Stimulated activated naive CD4-positive, alpha-beta T cell treated with Interleukin-2 at 50 U/mL for 16 hours (primary cell): Measurements from ENCODE around the gene IL24.
"Not testable (repeated sequence)": the region's sequence is repeated elsewhere in the genome, so short reads cannot be mapped to it uniquely, and the experiment has no call there.

Source experiments
- DNase-seq: peaks from one replicate; lab custom pipeline; 2025; lab: John Stamatoyannopoulos, UW

Gene IL24

DNA sequence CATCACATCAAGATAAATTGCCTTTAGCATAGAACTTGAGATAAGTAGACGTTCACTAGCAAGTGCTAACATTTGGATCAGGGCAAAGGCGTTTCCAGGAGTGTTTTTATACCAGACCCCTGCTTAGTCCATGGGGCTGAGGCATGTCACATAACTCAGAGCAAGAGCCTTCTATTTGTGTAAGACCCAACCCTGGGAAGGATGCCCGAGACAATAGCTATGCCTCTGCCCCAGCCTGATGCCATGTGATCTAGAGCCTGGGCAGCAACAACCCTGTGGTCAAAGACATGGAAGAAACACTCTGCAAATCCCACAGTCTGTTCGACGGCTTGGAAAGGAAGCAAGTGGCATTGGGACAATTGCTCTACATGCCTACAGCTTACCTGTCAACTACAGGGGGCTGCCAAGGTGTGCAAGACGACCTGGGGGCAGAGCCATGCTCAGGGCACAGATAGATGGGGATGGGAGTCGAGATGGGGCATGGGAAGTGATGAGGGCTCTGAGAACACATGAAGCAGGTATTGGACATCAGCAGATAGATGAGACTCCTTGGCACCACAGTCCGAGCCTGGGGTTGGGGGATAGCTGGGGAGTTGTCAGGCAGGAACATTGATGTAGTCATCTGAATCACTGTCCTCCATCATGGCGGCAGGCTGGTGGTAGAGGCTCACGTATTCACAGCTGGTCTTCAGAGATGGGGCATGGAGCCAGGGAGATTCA lies 7.3 kb downstream of the IL24 start:
- no peak for DNase-seq

GRCh38 chr1:206905295-206906164 lies 8.3 kb downstream of the IL24 start:
- peak; percentile 9 for DNase-seq

DNA sequence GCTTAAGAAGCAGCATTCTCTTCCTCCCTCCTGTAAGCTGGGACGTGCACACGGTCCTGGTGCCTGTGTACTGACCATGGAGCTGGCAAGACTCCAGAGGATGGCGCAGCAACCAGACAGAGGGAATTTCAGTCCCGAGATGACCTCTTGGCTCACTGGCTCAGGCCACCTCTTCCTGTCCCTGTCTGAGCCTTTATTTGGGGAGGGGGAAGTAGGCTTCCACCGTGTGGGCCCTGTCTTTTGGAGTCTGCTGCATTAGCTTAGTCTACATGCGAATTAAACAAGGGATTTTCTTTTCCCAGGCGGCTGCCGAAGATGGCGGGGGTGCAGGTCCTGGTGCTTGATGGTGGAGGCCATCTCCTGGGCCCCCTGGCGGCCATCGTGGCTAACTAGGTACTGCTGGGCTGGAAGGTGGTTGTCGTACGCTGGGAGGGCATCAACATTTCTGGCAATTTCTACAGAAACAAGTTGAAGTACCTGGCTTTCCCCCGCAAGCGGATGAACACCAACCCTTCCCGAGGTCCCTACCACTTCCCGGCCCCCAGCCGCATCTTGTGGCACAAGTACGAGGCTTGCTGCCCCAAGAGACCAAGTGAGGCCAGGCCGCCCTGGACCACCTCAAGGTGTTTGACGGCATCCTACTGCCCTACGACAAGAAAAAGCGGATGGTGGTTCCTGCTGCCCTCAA lies 10.2 kb downstream of the IL24 start:
- DNase-seq, result no peak

DNA sequence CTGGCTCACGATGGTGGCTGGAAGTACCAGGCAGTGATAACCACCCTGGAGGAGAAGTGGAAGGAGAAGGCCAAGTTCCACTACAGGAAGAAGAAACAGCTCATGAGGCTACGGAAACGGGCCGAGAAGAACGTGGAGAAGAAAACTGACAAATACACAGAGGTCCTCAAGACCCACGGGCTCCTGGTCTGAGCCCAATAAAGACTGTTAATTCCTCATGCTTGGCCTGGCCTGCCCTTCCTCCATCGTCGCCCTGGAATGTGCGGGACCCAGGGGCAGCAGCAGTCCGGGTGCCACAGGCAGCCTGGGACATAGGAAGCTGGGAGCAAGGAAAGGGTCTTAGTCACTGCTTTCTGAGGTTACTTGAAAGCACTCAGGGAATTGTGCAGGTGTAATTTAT lies 10.8 kb downstream of the IL24 start:
- DNase-seq, result no peak

DNA sequence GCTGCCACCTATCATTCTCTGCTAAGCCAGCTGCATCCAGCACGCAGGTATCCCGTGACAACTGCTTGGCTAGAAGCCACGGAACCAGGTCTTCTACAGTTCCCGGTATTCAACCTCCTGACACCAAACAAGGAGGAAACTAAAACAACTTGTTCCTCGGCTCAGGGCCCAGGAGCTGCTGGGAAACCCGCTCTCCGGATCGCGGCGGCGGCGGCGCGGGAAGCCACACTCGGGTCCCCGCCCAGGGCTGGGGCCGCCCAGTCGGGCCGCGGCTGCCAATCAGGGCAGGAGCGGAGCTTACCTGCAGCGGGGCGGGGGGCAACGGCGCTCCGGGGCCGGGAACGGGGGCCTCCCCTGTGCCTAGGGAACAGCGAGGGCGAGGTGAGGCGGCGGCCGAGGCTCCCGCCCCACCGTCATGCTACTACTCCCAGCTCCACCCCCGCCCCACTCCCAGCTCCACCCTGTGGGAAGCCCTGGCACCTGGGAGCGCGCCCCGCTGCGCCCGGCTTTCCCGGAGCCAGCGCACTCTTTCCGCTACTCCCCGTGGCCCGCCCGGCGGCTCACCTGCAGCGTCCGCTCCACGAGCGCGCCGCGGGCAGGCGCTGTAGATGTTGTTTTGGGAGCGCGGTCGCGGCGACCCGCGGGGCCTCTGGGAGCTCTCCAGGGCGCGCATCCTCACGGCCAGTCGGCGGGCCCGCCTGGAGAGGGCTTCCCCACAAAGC lies 12.1 kb downstream of the IL24 start:
- peak; percentile 17 for DNase-seq

- no peak for DNase-seq
These were observed 12.7 kb downstream of the IL24 start for GRCh38 chr1:206909883-206910318.

GRCh38 chr1:206911064-206911663 lies 13.9 kb downstream of the IL24 start:
- no peak for DNase-seq

DNA sequence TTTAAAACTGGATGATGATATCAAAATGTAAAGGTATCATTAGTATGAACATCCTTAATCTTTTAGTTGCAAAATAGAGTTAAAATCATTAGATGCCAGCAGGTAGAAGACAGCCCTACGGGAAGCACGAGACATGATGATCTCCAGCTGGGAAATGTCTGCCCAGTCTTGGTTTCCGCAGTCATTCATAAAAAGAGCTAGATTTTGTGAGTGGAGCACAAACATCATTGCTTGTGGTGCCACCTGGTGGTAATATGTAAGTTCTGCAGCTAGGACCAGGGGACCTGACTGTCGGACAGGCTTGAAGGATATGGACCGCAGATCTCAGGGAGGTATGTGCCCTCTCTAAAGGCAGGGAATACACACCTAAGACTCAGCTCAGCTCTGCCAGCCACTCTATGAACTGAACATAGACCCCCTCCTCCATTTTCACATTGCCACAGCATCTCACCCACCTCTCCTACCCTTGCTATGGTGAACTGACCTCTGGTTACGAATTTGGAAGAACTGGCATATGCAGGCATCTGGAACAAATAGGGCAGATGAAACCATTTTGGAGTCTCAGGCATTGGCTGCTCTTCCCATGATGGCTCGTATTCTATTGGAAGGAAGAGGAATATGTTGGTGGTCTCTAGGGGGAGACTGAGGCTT lies 15.3 kb downstream of the IL24 start:
- DNase-seq, result peak; percentile 48

DNA sequence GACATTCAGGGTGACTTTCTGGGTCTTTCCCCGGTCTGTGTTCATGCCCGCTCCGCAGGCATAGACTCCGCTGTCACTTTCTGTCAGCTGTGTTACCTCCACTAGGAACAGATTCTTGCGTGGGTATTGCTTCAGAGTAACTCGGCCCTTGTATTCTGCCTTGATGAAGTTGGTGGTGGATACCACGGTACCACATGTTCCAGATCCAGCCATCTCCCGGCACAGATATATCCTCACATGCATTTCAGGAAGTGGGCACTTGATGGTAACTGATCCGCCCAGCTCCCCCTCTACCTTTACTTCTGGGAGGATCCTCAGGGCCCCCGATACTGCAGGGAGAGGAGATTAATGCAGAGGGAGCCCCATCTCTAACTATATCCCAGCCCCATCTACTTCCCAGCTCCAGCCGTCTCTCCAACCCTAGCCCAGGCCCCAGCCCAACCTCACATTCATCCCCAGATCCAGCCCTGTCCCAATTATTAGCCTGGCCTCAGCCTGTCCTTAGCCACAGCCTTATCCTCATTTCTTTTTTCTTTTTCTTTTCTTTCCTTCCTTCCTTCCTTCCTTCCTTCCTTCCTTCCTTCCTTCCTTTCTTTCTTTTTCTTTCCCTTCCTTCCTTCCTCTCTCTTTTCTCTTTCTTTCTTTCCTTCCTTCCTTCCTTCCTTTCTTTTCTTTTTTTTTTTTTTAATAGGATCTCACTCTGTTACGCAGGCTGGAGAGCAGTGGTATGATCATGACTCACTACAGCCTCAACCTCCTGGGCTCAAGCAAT lies 16.7 kb downstream of the IL24 start:
- DNase-seq, result no peak

DNA sequence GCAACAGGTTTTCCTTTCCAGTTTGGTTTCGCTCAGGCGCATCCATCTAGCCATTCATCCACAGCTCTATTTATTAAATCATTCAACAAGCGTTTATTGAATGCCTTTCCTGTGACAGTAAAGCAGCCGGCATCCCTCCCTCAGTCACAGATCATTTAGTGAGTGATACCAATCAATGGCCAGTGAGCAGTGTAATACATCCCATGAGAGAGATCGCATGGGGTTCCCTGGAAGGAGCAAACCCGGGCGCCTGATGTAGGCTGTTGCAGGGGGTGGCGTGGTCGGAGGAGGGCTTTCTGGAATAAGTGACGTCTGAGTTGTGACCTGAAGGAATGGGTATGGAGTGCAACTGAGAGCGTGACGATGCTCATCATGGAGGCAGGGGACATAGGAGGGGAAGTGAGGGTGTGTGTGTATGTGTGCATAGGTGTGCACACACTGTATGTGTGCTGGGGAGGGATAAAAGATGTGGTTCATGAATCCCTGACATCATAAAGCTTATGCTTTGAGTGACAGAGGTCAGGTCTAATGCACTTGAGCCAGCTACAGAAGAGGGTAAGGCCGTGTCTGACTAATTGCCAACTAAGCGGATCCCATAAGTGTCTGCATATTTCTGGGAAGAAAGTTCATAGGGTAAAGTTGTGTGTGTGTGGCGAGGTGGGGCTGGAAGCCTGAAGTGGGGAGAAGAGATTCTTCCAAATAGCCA lies 17.9 kb downstream of the IL24 start:
- no peak for DNase-seq

- no peak for DNase-seq
These were observed 18.9 kb downstream of the IL24 start for GRCh38 chr1:206916000-206916709.

DNA sequence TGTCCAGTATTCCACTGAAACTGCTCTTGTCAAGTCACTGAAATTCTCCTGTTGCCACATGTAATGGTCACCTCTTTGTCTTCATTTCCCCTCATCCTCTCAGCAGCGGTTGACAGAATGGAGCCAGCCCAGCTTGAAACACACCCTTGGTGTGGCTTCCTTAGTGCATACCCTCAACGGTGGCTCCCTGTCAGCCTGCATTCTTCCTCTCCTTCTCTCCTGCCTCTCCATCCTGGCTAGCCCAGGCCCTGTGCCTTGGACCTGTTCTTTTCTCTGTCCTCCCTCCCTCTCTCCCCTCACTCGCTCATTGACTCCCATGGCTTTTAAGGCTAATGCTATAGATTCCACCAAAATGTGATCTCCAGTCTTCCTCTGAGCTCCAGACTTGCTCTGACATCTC lies 20.8 kb downstream of the IL24 start:
- DNase-seq, result no peak

GRCh38 chr1:206921772-206922265 lies 24.6 kb downstream of the IL24 start, which contains the start of gene FCMR:
TSS of gene FCMR (minus strand) at chr1:206921941. CDS start at chr1:206921854, 87 bp downstream.
- peak; percentile 12 for DNase-seq

DNA sequence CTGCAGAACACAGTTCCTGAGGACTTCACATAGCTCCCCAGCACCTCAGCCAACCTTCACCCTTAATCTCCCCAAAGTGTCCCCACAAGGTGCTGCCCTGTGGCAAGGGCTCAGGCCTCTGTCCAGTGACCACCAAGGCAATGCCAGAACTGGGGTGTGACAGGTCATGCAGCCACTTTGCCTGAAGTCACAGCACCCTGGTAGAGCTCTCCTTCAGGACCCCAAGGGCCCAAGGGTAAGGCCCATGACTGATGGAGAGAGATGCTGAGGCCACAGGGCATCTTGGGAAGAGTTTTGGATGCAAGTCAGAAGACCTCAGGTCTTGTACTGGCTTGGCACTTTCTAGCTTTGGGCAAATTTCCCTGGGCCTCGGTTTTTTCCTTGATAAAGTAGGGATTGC lies 25.3 kb downstream of the IL24 start:
- DNase-seq, result no peak

DNA sequence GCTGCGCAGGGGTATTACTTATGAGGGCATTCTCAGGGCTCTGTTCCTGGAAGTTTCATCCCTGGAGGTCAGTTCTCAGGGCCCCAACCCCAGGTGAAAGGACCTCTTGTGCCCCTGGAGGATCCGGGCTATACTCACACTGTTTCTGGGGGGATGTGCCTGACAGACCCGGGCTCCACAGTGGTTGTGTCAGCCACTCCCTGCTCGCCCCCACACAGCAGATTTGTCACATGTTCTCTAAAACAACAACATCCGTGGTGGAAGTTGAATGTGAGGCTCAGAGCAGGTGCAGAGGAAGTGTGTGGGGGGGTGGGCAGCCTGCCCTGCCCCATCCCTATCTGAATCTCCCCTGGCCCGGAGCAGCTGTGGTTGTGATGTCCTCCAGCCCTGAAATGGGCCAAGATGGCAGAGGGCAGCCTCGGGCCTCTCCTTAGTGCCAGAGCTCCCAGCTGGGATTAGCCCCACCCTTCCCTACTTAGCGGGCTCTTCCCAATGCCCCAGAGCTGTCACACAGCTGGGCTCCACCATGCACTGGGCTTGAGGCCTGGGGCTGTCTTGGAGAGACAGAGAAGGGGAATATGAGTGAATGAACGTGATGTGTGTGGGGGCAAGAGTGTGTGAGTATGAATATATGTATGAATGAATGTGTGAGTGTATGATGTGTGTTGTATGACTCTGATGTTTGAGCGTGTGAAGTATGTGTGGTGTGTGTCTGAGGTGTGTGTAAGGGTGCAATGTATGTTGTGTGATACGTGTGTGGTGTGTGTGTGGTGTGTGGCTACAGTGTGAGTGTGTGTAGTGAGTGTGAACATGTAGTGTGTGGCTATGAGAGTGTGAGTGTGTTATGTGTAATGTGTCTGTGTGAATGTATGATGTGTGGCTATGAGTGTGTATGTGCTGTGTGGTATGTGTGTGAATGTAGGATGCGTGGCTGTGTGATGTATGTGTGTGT lies 26.0 kb downstream of the IL24 start:
- DNase-seq, result peak; percentile 63

- not testable (repeated sequence) for DNase-seq
These were observed 26.8 kb downstream of the IL24 start for GRCh38 chr1:206923961-206924557.

DNA sequence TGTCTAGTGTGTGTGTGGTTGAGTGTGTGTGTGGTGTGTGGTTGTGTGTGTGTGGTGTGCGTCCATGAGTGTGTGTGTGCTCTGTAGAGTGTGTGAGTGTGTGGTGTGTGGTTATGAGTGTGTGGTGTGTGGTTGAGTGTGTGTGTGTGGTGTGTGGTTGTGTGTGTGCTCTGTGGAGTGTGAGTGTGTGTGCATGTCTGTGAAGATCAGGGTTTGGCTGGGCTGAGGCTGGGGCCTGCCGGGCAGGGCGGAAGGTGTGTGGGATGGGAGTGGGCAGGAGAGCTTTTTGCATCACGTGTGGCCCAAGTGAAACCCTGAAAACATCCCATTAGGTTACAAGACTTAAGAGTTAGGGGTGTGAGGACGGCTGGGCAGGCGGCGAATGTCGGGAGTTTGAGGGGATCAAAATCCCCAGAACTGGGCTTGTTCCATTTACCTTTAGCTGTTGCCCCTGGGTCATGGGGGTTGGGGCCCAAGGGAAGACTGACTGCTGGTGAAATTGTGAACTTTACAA lies 27.4 kb downstream of the IL24 start:
- DNase-seq, result peak; percentile 19
